Activated CD4-positive, CD25-positive, alpha-beta regulatory T cell treated with anti-CD3 and anti-CD28 coated beads, Interleukin-2, amount 50 U/mL, for 16 hours (primary cell): Measurements from ENCODE around the gene ALDH4A1.

Experiments
- DNase-seq: peaks from one replicate; pipeline ENCODE4 v3.0.0-alpha.2; 2020; ENCODE audit warnings: low read depth, low spot score

Gene ALDH4A1

DNA sequence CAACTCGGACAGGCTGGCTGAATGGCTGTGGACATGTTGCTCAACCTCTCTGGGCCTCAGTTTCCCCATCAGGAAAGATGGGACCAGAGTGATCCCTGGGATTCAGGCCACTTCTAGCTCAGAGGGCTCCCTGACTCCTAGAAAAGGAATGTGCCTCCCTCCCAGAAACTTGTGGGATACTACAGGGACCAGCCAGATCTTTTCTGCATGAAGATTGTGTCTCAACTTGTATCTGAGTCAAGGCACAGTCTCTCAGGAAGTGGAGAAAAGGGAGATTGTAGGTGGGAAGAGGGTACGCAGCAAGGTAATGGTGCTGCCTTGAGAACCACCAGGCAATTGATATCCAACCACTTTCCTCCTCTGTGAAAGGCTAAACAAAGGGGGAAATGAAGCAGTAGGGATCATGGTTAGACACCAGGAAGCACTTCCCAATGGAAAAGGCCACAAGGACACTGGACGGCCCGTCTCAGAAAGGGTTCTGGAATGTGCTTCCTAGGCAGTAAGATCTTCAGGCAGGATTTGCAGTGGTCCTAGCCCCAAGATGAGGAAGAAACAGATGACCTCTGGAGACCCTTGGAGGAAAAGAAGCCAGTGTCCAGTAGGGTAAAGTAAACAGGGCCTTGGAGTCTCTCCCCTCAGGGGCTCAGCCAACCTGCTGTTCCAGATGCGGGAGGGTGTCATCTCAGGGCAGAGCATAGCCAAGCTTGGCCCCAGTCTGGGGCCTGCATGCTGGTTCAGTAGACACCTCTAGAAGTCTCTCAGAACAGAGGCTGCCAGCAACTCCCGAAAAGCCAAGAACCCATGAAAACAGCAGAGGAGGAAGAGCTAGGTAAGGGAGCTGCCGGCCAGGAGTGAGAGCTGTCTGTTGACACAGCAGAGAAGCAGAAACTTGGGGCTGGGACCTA is 37.3 kb upstream of the ALDH4A1 start:
- DNase-seq, result no peak

DNA sequence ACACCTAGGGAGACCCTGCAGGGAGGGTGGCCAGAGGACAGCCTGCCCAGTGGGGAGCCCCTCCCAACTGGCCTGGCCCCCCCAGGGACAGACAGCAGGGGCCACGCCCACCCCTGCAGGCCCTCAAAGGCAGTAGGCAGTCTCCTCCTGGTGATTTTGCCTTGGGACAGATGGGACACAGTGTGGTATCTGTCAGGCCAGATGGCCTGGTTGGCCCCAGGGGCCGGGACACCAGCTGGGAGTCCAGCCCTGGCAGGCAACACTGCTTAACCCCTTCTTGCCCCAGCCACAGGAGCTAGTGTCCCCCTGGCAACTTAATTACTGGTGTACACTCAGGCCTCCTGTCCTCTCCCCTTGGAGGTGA is 36.3 kb upstream of the ALDH4A1 start:
- no peak for DNase-seq

- no peak for DNase-seq
These were observed 35.8 kb upstream of the ALDH4A1 start for GRCh38 chr1:18938008-18938706.

GRCh38 chr1:18937539-18937938 is 35.2 kb upstream of the ALDH4A1 start:
- DNase-seq, result no peak

- DNase-seq, result no peak
These were observed 34.6 kb upstream of the ALDH4A1 start for GRCh38 chr1:18936814-18937481.

DNA sequence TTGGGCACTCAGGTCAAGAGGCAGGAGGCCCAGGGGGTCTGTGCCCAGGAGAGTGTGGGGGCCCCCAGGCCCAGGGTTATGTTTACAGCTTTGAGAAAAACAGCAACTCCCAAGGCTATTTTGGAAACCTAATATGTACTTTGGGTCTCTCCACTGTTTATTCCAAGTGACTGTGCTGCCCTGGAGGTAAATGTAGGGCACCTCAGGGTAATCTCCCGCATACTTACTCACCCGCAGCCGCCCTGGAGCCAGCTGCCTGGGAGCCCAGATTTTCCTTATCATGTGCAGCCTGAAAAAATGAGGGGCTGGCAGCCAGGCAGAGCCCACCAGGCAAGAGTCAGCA is 34.1 kb upstream of the ALDH4A1 start:
- DNase-seq, result no peak

GRCh38 chr1:18934205-18935000 is 32.0 kb upstream of the ALDH4A1 start:
- DNase-seq, result no peak

- no peak for DNase-seq
These were observed 30.5 kb upstream of the ALDH4A1 start for GRCh38 chr1:18932879-18933278.

- DNase-seq, result no peak
These were observed 30.0 kb upstream of the ALDH4A1 start for GRCh38 chr1:18932387-18932786.

- DNase-seq, result no peak
These were observed 29.4 kb upstream of the ALDH4A1 start for GRCh38 chr1:18931730-18932129.

DNA sequence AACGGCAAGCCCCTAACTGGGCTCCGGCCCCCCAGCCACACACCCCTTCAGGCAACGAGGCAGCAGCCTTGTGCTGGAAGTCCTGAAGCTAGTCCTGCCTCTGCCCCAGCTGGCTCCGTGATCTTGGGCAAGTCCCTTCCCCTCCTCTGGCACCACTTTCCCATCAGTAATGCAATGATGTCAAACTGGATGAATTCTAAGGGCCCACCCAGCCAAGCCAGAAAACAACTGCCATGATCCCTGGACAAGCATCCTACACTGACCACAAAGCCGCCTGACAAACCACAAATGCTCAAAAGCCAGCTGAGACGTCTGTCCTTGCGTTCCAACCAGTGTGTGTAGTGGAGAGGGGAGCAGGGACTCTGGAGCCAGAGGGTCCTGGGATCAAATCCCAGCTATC is 27.3 kb upstream of the ALDH4A1 start:
- no peak for DNase-seq

GRCh38 chr1:18928985-18929384 is 26.6 kb upstream of the ALDH4A1 start:
- no peak for DNase-seq

DNA sequence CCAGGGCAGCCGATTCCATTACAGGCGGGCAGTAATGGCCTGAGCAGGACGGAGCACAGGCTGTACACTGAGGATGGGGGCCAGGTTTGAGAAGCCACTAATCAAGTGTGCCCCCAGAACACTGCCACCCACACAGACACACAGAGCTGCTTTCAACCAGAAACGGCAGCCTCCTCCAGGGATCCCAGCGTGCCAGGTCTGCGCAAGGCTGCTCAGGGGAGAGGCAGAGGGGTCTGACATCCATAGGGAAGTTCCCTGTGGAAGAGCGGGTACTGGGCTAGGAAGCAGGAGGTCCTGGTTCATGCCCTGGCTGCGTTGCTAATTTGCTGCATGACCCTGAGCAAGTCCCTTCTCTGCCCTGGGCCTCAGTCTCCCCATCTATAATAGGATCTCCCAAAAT is 26.1 kb upstream of the ALDH4A1 start:
- DNase-seq, result no peak

GRCh38 chr1:18927654-18928272 is 25.4 kb upstream of the ALDH4A1 start:
- DNase-seq, result no peak

DNA sequence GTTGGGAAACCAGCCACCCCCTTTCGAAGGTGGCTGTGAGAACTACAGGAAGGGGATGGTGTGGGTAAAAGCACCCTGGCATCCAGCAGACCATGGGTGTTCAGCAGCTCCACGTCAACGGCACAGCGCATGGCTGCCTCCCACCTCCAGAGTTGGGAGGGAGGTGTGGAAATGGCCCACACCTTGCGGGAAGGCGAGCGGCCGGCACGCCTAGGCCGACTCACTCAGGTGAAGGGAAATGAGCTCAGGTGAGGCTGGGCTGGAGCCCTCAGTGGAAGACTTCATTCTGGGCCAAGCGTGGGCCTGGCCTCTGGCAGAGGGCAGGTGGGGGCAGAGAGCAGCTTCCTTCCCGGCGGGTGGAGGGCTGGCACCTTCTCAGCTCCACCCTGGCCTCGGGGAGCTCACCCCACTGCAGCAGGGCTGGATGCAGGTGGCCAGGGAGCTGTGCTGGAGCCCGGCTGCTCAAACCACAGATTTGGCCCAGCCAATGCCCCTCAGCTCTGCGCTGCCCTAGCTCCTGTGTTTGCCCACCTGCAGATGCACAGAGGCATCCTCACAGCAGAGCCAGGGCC is 24.8 kb upstream of the ALDH4A1 start:
- DNase-seq, result no peak

GRCh38 chr1:18926315-18927081 is 24.1 kb upstream of the ALDH4A1 start:
- DNase-seq, result peak; percentile 70

DNA sequence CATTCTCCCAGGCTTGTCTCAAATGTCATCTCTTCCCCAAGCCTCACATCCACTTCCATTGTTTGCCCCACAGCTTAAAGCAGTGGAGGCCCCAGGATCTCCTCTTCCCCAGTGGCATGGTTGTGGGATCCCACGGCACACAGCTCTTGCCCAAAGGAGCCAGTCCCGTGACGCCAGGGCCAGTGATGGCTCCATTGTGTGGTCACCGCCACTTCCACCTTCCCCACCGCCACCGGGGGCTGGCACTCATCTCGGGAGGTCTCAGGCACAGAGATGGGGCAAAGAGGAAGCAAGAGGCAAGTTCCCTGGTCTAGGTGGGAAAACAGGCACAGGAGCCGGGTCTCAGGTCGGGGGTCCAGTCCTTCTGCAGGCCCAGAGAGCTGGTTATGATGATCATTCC is 22.9 kb upstream of the ALDH4A1 start:
- DNase-seq, result no peak

GRCh38 chr1:18924221-18924691 is 21.9 kb upstream of the ALDH4A1 start:
- no peak for DNase-seq

GRCh38 chr1:18923756-18924211 is 21.4 kb upstream of the ALDH4A1 start:
- no peak for DNase-seq
